Nephron (organoid): ENCODE measurements around the gene PNMA5.
"Not testable (repeated sequence)": the region's sequence is repeated elsewhere in the genome, so short reads cannot be mapped to it uniquely, and the experiment has no call there.

Experiments used
- H3K27ac Mint-ChIP-seq, 3 experiments: 2 replicates each; pipeline ENCODE4 v1.8.0; 2020; ENCODE audit warnings: mixed read lengths in 3 of 3, mild to moderate bottlenecking in 2 of 3, moderate library complexity in 1 of 3
- H3K27me3 Mint-ChIP-seq: 2 replicates; pipeline ENCODE4 v1.8.0; 2021; ENCODE audit warnings: low read depth, mild to moderate bottlenecking, moderate library complexity, mixed read lengths
- H3K36me3 Mint-ChIP-seq: 2 replicates; pipeline ENCODE4 v1.8.0; 2020; ENCODE audit warnings: low read depth, mixed read lengths
- H3K4me1 Mint-ChIP-seq: 2 replicates; pipeline ENCODE4 v1.8.0; 2020; ENCODE audit warnings: mixed read lengths
- H3K4me3 Mint-ChIP-seq, 3 experiments: 2 replicates each; pipeline ENCODE4 v1.8.0; 2020; ENCODE audit warnings: mild to moderate bottlenecking in 3 of 3, mixed read lengths in 3 of 3, moderate library complexity in 2 of 3
- H3K9me3 Mint-ChIP-seq: 2 replicates; pipeline ENCODE4 v1.8.0; 2020; ENCODE audit warnings: mixed read lengths
- TF ChIP-seq, protein P1 (sequence below), 3 experiments: fragments of 200-600 bp; sonication (generic); IDR thresholded peaks; one replicate each; pipeline ENCODE4 v1.5.0; 2021; ENCODE audit warnings: antibody characterized with exemption in 3 of 3; ENCODE audit not compliant: unreplicated experiment in 3 of 3

Gene PNMA5

DNA sequence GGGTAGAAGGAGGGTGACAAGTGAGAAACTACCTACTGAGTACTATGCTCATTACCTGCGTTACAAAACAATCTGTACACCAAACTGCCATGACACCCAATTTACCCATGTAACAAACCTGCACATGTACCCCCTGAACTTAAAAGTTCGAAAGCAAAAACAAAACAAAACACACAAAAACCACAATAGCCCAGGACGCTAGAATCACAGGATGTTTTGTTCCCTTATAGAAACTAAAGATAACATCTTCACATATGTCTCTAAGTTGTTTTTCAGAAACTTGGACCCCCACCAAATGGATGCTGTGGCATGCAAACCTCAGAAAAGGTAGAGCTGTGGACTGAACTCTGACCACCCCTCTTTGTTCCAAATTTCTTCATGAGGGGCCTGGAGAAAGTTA, 25.2 kb upstream of the PNMA5 start:
- peaks cover 19% of the 10 kb centered on the region for H3K27me3 Mint-ChIP-seq
- H3K4me3 Mint-ChIP-seq = no peak overlapping the region
- H3K9me3 Mint-ChIP-seq = peaks cover 20% of the 10 kb centered on the region
- H3K4me1 Mint-ChIP-seq = no peaks in the 10 kb centered on the region
- no peak overlapping the region for H3K27ac Mint-ChIP-seq
- TF ChIP-seq, protein P1, sequence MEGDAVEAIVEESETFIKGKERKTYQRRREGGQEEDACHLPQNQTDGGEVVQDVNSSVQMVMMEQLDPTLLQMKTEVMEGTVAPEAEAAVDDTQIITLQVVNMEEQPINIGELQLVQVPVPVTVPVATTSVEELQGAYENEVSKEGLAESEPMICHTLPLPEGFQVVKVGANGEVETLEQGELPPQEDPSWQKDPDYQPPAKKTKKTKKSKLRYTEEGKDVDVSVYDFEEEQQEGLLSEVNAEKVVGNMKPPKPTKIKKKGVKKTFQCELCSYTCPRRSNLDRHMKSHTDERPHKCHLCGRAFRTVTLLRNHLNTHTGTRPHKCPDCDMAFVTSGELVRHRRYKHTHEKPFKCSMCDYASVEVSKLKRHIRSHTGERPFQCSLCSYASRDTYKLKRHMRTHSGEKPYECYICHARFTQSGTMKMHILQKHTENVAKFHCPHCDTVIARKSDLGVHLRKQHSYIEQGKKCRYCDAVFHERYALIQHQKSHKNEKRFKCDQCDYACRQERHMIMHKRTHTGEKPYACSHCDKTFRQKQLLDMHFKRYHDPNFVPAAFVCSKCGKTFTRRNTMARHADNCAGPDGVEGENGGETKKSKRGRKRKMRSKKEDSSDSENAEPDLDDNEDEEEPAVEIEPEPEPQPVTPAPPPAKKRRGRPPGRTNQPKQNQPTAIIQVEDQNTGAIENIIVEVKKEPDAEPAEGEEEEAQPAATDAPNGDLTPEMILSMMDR (IDR thresholded peaks at IDR 0.05; ENCODE audit: unreplicated experiment in 3 of 3) = no peak
- H3K36me3 Mint-ChIP-seq = no peaks in the 10 kb centered on the region

DNA sequence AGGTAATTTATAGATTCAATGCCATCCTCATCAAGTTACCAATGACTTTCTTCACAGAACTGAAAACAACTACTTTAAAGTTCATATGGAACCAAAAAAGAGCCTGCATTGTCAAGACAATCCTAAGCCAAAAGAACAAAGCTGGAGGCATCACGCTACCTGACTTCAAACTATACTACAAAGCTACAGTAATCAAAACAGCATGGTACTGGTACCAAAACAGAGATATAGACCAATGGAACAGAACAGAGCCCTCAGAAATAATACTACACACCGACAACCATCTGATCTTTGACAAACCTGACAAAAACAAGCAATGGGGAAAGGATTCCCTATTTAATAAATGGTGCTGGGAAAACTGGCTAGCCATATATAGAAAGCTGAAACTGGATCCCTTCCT, 23.3 kb upstream of the PNMA5 start:
- Mint-ChIP-seq H3K27me3 (peaks cover 23% of the 10 kb centered on the region), H3K9me3 (peaks cover 25% of the 10 kb centered on the region)
- not testable (repeated sequence) for H3K27ac Mint-ChIP-seq, H3K4me3 Mint-ChIP-seq, H3K4me1 Mint-ChIP-seq, H3K36me3 Mint-ChIP-seq

GRCh38 chrX:153004780-153005179, 10.9 kb upstream of the PNMA5 start:
- Mint-ChIP-seq H3K4me1 (no peaks in the 10 kb centered on the region), H3K4me3 (no peak overlapping the region), H3K36me3 (no peaks in the 10 kb centered on the region), H3K27ac (no peak overlapping the region), H3K9me3 (peaks cover 35% of the 10 kb centered on the region), H3K27me3 (peaks cover 5% of the 10 kb centered on the region)
- TF ChIP-seq, protein P1 (IDR thresholded peaks at IDR 0.05; ENCODE audit: unreplicated experiment in 3 of 3) = no peak

GRCh38 chrX:153003981-153004380, 10.1 kb upstream of the PNMA5 start:
- Mint-ChIP-seq H3K27me3 (peaks cover 5% of the 10 kb centered on the region), H3K9me3 (peaks cover 32% of the 10 kb centered on the region), H3K36me3 (no peaks in the 10 kb centered on the region), H3K4me3 (no peak overlapping the region), H3K4me1 (peaks cover 5% of the 10 kb centered on the region), H3K27ac (no peak overlapping the region)
- TF ChIP-seq, protein P1 (IDR thresholded peaks at IDR 0.05; ENCODE audit: unreplicated experiment in 3 of 3) = no peak

DNA sequence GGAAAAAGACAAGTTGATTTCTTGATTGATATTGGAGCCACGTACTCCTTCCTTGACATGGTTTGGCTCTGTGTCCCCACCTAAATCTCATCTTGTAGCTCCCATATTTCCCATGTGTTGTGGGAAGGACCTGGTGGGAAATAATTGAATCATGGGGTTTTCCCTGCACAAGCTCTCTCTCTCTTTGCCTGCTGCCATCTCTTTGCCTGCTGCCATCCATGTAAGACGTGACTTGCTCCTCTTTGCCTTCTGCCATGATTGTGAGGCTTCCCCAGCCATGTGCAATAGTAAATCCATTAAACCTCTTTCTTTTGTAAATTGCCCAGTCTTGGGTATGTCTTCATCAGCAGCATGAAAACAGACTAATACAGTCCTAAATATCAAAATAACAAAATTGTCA, 8.3 kb upstream of the PNMA5 start:
- not testable (repeated sequence) for H3K4me1 Mint-ChIP-seq

DNA sequence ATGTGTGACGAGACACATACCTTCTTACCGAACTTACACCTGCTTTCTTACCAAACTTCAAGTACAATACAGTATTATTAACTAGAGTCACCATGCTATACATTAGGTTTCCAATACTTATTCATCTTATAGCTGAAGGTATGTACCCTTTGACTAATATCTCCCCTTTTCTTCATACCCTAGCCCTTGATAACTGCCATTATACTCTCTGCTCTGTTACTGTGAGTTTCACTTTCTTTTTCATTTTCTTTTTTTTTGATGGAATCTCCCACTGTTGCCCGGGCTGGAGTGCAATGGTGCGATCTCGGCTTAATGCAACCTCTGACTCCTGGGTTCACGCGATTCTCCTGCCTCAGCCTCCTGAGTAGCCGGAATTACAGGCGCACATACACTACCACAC, 3.4 kb upstream of the PNMA5 start:
- Mint-ChIP-seq H3K27me3 (no peaks in the 10 kb centered on the region), H3K4me1 (peaks cover 5% of the 10 kb centered on the region), H3K4me3 (no peak overlapping the region), H3K27ac (no peak overlapping the region), H3K9me3 (peaks cover 8% of the 10 kb centered on the region), H3K36me3 (no peaks in the 10 kb centered on the region)
- TF ChIP-seq, protein P1 (IDR thresholded peaks at IDR 0.05; ENCODE audit: unreplicated experiment in 3 of 3) = no peak

More for the DNA sequence above, 8.3 kb upstream of the PNMA5 start:
- not testable (repeated sequence) for H3K36me3 Mint-ChIP-seq, H3K4me3 Mint-ChIP-seq, H3K27ac Mint-ChIP-seq, H3K27me3 Mint-ChIP-seq
- H3K9me3 Mint-ChIP-seq = peaks cover 25% of the 10 kb centered on the region

- Mint-ChIP-seq H3K4me1 (no peaks in the 10 kb centered on the region), H3K4me3 (no peak overlapping the region), H3K27me3 (no peaks in the 10 kb centered on the region), H3K9me3 (peaks cover 9% of the 10 kb centered on the region), H3K36me3 (no peaks in the 10 kb centered on the region), H3K27ac (no peak overlapping the region)
- TF ChIP-seq, protein P1 (IDR thresholded peaks at IDR 0.05; ENCODE audit: unreplicated experiment in 3 of 3) = no peak
Observed at GRCh38 chrX:152992115-152992514, 1.8 kb downstream of the PNMA5 start.
